Measurements from ENCODE around the gene MYO1H.
A peak's percentile ranks its signal among the peaks of the same experiment; 100 is the strongest.
"Not testable (repeated sequence)": the region's sequence is repeated elsewhere in the genome, so short reads cannot be mapped to it uniquely, and the experiment has no call there.

Gene MYO1H

GRCh38 chr12:109346920-109347319, 780 bp upstream of the MYO1H start:
- DNase-seq (ENCODE audit: low spot score): no peak

GRCh38 chr12:109352184-109352583, 4.5 kb downstream of the MYO1H start:
- DNase-seq (ENCODE audit: low spot score): no peak

- DNase-seq (ENCODE audit: low spot score): no peak
These were observed 8.9 kb downstream of the MYO1H start for GRCh38 chr12:109356577-109356976.

DNA sequence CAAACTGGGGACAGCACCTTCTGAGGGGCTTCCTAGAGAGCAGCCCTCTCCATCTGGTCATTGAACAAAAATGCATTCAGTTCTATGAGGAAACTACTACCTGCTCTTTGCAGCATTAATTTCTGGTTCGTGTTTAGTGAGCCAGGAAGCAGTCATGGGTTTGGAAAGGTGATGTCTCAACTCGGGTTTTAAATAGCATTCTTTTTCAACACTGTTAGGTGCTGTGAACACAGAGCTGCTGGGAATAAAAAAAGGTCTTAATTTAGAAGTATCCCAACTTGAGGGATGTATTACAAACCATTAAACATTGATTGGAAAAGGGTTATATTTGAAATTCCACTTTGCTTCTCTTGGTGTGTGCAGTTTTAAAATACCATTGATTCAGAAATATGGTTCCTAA, 9.3 kb downstream of the MYO1H start:
- DNase-seq (ENCODE audit: low spot score): no peak

GRCh38 chr12:109358154-109358869, 10.6 kb downstream of the MYO1H start:
- DNase-seq (ENCODE audit: low spot score): no peak

DNA sequence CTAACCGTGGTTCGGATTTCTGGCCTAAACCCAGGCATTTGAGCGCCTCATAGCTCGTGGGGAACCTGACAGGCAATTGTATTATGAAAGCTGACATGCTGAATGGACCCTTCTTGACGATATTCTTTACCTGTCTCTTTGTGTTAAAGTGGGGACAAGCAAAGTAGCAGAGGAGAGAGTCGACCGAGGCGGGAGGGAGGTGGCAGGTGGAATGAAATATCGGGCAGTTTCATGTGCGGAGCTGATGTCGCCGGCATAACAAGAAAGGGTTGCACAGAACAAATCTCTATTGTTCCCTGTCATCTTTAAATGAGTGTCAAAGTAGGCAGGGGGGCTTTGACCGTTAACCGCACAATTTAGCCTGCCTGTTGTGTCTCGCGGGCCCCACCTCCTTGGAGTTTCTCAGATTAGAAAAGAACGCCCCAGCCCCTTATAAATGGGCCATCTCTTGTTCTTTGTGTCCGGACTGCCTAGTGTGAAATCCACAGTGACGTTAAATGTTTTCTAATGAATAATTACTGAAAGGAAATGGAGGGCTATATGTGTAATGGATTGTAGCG, 11.5 kb downstream of the MYO1H start:
- DNase-seq (ENCODE audit: low spot score): no peak

DNA sequence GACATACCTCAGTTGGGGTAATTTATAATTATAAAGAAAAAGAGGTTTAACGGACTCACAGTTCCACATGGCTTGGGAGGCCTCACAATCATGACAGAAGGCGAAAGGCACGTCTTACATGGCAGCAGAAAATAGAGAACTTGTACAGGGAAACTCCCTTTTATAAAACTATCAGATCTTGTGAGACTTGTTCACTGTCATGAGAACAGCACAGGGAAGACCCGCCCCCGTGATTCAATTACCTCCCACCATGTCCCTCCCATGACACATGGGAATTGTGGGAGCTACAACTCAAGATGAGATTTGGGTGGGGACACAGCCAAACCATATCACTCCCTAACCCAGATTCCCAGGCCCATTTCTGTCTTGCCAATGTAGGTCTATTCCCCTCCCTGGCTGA, 22.1 kb downstream of the MYO1H start:
- DNase-seq (ENCODE audit: low spot score): no peak

DNA sequence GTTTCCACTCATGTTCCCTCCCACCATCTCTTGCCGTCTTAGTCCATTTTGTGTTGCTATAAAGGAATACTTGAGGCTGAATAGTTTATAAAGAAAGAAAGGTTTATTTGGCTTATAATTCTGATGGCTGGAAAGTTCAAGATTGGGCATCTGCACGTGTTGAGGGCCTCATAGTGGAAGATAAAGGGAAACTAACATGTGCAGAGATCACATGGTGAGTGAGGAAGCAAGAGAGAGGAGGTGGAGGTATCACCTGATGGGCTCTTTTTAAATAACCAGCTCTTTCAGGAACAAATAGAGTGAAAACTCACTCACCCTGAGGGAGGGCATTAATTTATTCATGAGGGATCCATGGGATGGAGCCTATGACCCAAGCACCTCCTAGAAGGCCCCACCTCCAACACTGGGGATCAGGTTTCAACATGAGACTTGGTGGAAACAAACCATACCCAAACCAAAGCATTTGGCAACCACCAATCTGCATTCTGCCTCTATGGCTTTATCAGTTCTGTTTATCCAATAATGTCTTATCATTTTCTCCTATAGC, 29.5 kb downstream of the MYO1H start:
- DNase-seq (ENCODE audit: low spot score): no peak

DNA sequence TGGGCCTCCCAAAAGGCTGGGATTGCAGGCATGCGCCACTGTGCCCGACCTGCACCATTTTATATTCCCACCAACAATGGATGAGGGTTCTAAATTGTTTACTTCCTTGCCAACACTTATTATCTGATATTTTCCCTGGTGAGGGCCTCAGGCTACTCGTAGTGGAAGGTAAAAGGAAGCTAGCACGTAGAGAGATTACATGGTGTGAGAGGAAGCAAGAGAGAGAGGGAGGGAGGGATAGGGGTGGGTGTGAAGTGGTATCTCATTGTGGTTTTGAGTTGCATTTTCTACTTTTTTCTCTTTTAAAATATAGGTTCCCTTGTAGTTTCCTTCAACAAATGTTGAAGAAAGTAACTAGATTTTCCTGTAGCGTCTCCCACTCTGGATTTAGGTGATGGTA, 30.9 kb downstream of the MYO1H start:
- DNase-seq (ENCODE audit: low spot score): no peak

- no peak for DNase-seq (ENCODE audit: low spot score)
These were observed 34.3 kb downstream of the MYO1H start for GRCh38 chr12:109382031-109382430.

GRCh38 chr12:109383240-109383639, 35.5 kb downstream of the MYO1H start:
- DNase-seq (ENCODE audit: low spot score): no peak

- peak; percentile 10 for DNase-seq (ENCODE audit: low spot score)
These were observed 37.8 kb downstream of the MYO1H start for GRCh38 chr12:109385339-109386058.

GRCh38 chr12:109386059-109386433, 38.3 kb downstream of the MYO1H start:
- no peak for DNase-seq (ENCODE audit: low spot score)

DNA sequence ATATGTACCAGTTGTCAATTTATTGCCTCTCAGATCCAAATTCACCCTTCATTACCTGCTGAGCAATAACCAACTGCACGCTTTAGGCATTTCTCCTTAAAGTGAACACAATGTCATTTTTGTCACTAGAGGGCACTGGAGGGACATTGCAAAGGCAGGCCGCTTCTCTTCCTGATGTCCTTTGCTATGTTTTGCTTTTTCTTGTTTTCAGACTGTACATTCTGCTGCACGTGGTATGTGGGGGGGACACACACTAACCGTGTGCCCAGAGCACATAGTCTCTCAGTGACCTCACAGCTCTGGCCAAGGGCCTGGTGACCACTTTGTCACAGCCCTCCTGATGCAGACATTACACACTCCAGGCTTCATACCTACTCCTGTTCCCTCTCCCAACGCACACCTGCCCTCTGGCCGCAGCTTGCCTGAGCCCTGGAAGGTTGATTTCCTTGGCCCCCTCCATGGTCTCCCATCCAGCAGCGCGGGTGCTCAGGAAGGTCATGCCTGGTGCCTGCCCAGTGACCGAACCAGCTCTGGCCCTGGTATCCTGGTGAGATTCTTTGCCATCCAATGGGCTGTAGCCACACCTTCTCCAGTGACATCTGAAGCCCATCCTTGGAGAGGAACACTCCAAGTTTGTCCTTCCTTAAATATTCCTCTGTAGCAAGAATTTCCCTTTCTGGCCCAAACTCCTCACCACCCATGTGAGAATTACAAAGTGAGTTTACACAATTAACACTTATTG, 39.9 kb downstream of the MYO1H start:
- DNase-seq (ENCODE audit: low spot score): no peak

DNA sequence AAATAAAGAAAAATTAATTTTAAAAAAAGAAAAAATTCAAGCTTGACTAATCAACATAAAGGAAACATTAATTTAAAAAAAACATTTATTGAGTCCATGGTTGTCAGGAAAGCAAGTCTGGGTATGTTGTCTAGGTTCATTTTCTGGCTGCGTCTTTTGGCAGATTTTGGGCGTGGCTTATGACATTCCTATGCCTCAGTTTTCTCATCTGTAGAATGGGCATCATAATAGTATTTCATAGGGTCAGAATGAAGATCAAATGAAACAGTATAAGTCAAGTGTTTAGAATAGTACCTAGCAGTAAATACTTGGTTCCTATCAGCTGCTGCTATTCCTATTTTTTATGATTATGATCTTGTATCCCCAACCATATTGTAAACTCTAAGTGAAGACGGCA, 40.5 kb downstream of the MYO1H start:
- no peak for DNase-seq (ENCODE audit: low spot score)

DNA sequence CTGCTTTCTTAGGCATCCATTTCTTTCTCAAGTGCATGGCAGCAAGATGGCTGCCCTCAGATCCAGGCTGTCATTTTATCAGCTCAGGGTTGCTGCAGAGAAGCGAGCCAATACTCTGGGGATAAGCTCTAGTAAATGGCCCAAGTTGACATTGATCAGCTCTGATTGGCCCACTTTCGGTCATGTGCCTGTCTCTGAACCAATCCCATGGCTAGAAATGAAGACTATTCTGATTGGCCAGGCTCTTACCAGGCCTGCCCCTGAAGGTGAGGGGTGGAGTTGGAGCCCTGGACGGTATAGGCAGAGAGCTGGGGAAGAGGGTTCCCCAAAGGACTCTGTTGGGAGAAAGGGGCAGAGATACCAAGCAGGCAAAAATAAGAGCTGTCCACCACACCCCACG, 41.4 kb downstream of the MYO1H start:
- DNase-seq (ENCODE audit: low spot score): peak; percentile 5

DNA sequence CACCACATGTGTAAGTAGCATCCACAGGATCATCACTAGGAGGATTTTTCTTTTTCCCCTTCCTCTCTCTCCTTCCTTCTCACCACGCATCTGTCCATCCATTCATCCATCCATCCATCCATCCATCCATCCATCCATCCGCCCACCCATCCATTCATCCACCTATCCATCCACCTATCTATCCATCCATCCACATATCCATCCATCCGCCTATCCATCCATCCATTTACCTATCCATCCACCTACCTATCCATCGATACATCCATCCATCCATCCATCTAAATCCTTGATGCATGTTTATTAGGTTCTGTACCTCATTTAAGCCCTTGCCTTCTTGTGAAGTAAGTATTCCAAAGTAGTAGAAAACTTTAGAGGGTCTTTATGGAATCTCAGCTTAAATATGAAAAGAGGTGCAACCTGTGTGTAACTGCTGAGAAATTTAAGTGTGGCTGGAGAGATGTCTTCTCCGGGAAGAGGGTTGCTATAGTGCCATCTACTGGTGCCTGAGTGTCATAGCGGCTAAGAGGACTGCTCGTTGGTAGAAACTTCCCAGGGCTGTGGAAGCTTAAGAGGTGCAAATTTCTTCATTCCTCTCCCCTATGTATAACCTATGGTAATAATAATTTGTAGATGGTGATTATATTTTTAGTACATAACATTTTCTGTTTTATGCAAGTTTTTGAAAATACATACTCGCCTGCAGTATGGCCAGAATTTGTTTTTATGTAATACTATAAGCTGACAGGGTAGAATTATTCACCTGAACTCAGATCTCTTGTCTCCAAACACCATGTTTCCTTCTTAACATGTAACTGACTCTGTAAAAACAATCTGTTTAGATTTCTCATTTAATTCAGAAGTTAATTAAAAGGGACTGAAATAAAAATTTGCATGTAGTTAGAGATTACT, 46.0 kb downstream of the MYO1H start:
- peak; percentile 73 for DNase-seq (ENCODE audit: low spot score)

DNA sequence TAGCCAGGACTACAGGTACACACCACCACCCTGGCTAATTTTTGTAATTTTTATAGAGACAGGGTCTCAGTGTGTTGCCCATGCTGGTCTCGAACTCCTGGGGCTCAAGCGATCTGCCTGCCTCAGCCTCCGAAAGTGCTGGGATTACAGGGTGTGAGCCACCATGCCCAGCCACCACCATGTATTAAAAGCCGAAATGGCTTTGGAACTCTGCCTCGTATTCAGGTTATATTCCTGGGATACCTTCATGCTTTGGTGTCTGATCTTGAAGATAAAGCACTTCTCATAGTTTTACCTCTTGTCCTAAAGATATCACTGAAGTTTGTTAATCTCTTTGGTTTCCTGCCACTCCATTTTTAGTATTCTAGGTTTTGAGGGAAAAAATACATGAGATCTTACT, 47.2 kb downstream of the MYO1H start:
- DNase-seq (ENCODE audit: low spot score): no peak

DNA sequence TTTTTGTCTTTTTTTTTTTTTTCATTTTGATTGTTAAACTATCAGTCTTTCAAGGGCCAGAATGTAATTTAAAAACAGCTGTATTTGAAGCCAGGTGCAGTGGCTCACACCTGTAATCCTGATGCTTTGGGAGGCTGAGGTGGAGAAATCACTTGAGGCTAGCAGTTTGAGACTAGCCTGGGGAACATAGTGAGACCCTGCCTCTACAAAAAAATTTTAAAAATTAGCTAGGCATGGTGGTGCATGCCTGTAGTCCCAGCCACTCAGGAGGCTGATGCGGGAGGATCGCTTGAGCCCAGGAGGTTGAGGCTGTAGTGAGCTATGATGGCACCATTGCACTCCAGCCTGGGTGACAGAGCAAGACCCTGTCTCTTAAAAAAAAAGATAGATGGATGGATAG, 57.1 kb downstream of the MYO1H start:
- not testable (repeated sequence) for DNase-seq (ENCODE audit: low spot score)

- not testable (repeated sequence) for DNase-seq (ENCODE audit: low spot score)
These were observed 58.4 kb downstream of the MYO1H start for GRCh38 chr12:109406147-109406546.

DNA sequence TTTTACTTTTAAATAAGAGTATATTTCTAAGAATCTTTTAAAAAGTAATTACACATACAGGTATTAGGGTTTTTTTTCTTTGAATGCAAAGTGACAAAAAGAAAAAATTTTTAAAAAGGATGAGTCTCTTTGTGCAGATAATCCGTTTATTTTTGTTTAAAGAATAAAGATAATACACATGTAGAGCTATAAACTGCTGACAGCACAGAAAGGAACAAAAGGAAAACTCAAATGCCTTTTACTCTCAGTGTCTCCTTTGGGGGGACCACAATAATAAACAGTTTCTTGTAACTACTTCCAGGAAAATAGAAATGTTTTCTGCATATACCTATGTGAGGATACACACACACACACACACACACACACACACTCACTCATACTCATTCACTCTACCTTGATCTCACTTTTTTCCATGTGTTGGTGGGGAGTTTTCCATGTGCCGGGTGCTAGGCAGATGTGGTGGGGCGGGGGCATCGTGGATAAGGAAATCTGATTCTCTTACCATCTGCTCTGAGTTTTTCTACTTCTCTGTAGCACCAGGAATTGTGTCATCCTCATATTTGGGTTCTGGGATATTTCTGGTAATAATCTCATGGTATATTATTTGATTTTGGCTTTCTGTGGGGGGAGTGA, 71.3 kb downstream of the MYO1H start:
- no peak for DNase-seq (ENCODE audit: low spot score)

Data from germinal center (tissue), 1 donor.